Measurements from ENCODE around the gene ADAM22.

DNA sequence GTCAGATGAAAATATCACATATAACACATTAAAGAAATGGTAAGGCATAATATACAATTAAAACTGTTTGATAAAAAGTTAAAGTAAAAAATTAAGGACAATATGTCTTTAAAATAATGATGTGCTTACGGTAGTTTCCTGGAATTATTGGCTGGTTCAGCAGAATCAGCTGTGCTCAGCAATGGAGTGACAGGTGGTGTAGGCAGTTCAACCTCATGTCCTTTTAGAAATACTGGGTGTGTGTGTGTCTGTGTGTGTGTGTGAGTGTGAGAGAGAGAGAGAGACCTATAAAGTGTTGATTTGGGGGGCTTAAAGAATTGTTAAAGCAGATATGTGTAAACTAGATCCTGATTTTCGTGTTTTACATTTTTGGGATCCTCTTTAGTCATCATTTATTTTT, 141.2 kb downstream of the ADAM22 start:
- TF ChIP-seq, protein P1, sequence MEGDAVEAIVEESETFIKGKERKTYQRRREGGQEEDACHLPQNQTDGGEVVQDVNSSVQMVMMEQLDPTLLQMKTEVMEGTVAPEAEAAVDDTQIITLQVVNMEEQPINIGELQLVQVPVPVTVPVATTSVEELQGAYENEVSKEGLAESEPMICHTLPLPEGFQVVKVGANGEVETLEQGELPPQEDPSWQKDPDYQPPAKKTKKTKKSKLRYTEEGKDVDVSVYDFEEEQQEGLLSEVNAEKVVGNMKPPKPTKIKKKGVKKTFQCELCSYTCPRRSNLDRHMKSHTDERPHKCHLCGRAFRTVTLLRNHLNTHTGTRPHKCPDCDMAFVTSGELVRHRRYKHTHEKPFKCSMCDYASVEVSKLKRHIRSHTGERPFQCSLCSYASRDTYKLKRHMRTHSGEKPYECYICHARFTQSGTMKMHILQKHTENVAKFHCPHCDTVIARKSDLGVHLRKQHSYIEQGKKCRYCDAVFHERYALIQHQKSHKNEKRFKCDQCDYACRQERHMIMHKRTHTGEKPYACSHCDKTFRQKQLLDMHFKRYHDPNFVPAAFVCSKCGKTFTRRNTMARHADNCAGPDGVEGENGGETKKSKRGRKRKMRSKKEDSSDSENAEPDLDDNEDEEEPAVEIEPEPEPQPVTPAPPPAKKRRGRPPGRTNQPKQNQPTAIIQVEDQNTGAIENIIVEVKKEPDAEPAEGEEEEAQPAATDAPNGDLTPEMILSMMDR (IDR thresholded peaks at IDR 0.05), result no peak
- no peak for TF ChIP-seq POLR2A (IDR thresholded peaks at IDR 0.05)
